ENCODE results near the gene ACAP2.
"Not testable (repeated sequence)": the region's sequence is repeated elsewhere in the genome, so short reads cannot be mapped to it uniquely, and the experiment has no call there.

Gene ACAP2

GRCh38 chr3:195388380-195388779, 54.4 kb downstream of the ACAP2 start:
- DNase-seq (ENCODE audit: low spot score), result no peak

- DNase-seq (ENCODE audit: low spot score), result no peak
Measured at GRCh38 chr3:195386739-195387138, 56.1 kb downstream of the ACAP2 start.

- DNase-seq (ENCODE audit: low spot score), result no peak
Measured at GRCh38 chr3:195385526-195385925, 57.3 kb downstream of the ACAP2 start.

GRCh38 chr3:195384952-195385351, 57.9 kb downstream of the ACAP2 start:
- DNase-seq (ENCODE audit: low spot score), result no peak

- no peak for DNase-seq (ENCODE audit: low spot score)
Measured at GRCh38 chr3:195372220-195372619, 70.6 kb downstream of the ACAP2 start.

GRCh38 chr3:195366200-195366925, 76.5 kb downstream of the ACAP2 start:
- DNase-seq (ENCODE audit: low spot score), result no peak

GRCh38 chr3:195365371-195365770, 77.4 kb downstream of the ACAP2 start:
- peak; percentile 96 for DNase-seq (ENCODE audit: low spot score)

- not testable (repeated sequence) for DNase-seq (ENCODE audit: low spot score)
Measured at GRCh38 chr3:195357797-195358196, 85.0 kb downstream of the ACAP2 start.

- DNase-seq (ENCODE audit: low spot score), result no peak
Measured at GRCh38 chr3:195356151-195357086, 86.4 kb downstream of the ACAP2 start.

GRCh38 chr3:195354009-195354408, 88.8 kb downstream of the ACAP2 start:
- not testable (repeated sequence) for DNase-seq (ENCODE audit: low spot score)

GRCh38 chr3:195352895-195353488, 89.8 kb downstream of the ACAP2 start:
- DNase-seq (ENCODE audit: low spot score), result no peak

- DNase-seq (ENCODE audit: low spot score), result no peak
Measured at GRCh38 chr3:195348426-195349115, 94.2 kb downstream of the ACAP2 start.

- DNase-seq (ENCODE audit: low spot score), result no peak
Measured at GRCh38 chr3:195337747-195338146, 105.1 kb downstream of the ACAP2 start.

- DNase-seq (ENCODE audit: low spot score), result no peak
Measured at GRCh38 chr3:195334967-195335366, 107.9 kb downstream of the ACAP2 start.

GRCh38 chr3:195319060-195319459, 123.8 kb downstream of the ACAP2 start:
- DNase-seq (ENCODE audit: low spot score), result no peak

- DNase-seq (ENCODE audit: low spot score), result no peak
Measured at GRCh38 chr3:195312714-195313113, 130.1 kb downstream of the ACAP2 start.

GRCh38 chr3:195307711-195308110, 135.1 kb downstream of the ACAP2 start:
- no peak for DNase-seq (ENCODE audit: low spot score)

GRCh38 chr3:195306369-195306768, 136.5 kb downstream of the ACAP2 start:
- DNase-seq (ENCODE audit: low spot score), result no peak

GRCh38 chr3:195302431-195302830, 140.4 kb downstream of the ACAP2 start:
- DNase-seq (ENCODE audit: low spot score), result no peak

GRCh38 chr3:195297446-195297845, 145.4 kb downstream of the ACAP2 start:
- no peak for DNase-seq (ENCODE audit: low spot score)

GRCh38 chr3:195296662-195297061, 146.2 kb downstream of the ACAP2 start:
- DNase-seq (ENCODE audit: low spot score), result no peak

- no peak for DNase-seq (ENCODE audit: low spot score)
Measured at GRCh38 chr3:195291121-195291520, 151.7 kb downstream of the ACAP2 start.
